Fibroblast of pulmonary artery (primary cell): ENCODE measurements around the gene WNT11.
A peak's percentile ranks its signal among the peaks of the same experiment; 100 is the strongest.

ENCODE experiments used
- DNase-seq: peaks from one replicate; pipeline ENCODE4 v3.0.0-alpha.2; 2010; ENCODE audit warnings: low read depth
- H3K4me3 ChIP-seq: replicated peaks from 2 replicates; pipeline ENCODE4 v1.5.1; 2011; ENCODE audit warnings: low read depth, mild to moderate bottlenecking, control low read depth, low read length, moderate library complexity
- CTCF ChIP-seq: IDR thresholded peaks from 2 replicates; pipeline ENCODE4 v1.5.1; 2011; ENCODE audit warnings: mild to moderate bottlenecking, control low read depth, low read length, inconsistent platforms; ENCODE audit errors: missing control alignments

WNT11 gene

DNA sequence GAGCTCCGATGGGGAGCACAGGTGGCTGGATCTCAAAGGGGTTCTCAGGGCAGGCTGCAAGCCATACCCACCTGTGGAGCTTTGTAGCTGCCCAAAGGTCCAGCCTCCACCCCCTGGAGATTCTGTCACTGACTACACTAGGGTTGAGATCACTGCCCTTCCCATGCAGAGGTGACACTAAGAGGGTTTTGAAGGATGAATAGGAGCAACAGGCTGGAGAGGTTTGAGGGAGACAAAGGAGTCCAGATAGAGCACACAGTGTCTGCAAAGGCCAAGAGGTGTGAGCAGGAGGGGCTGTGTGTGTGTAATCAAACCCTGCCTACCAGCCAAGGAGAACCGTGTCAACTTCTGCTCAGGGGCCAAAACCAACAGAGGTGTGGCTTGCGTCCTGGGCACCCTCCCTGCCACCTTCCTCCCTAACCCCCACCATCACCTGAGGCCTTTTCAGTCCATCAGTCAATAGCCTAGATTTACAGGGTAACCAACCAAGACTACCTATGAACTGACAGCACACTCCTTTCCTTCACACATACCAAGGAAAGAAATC, 43.0 kb upstream of the WNT11 start:
- TF ChIP-seq CTCF: no peak
- no peak overlapping the region for H3K4me3 ChIP-seq
- no peak for DNase-seq

DNA sequence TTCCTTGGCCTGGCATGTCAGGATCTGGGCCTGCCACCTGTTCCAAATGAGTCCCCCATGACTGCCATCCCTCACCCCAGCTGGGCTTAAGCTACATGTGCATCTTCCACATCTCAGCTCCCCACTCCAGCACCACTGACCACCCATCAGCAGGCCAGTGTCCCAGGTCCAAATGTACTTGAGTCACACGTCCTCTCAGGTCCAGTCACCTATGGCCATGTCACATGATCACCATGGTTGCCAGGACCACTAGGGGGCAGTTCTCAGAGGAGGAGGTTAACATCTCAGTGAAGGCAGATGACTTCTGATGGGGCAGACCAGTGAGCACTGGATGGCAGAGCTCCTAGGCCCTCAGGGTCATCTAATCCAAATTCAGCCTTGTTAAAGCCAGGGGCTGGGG, 41.9 kb upstream of the WNT11 start:
- no peak overlapping the region for H3K4me3 ChIP-seq
- TF ChIP-seq CTCF: peak; percentile 31
- peak; percentile 13 for DNase-seq

DNA sequence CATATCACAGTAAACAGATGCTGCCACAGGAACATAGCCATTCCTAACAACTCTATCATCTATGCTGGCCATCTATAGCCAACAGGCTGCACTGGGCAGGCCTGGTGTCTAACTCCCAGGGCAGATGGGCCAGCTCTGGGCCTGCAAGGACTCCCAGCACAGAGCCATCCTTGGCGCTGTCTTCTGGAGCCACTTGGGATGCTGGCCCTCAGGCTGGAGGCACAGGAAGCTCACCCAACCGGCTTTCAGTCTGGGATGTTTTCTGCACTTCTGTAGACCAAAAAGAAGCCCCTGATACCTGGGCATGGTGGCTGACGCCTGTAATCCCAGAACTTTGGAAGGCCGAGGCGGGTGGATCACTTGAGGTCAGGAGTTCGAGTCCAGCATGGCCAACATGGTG, 40.8 kb upstream of the WNT11 start:
- no peak overlapping the region for H3K4me3 ChIP-seq
- no peak for DNase-seq
- no peak for TF ChIP-seq CTCF

- DNase-seq: no peak
- no peak overlapping the region for H3K4me3 ChIP-seq
- TF ChIP-seq CTCF: no peak
These were observed 40.1 kb upstream of the WNT11 start for GRCh38 chr11:76246271-76246933.

DNA sequence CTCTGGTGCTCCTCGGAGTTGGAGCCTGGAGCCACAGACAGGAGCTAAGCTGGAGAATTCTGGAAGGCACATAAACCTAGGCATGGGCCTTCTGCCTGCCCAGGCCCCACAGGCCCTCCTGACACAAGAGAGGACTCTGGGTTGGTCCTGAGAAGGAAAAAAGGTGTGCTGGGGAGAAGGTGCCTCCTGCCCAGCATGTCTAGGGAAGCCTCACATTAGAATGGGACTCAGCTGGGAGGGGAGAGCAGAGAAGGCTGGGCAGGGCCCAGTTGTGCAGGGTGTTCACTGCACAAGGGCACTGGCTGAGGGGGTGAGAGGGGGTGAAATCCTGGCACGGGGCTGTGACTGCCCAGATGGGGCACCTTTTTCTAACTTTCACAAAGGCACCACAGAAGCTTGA, 39.4 kb upstream of the WNT11 start:
- TF ChIP-seq CTCF: no peak
- no peak for DNase-seq
- H3K4me3 ChIP-seq: no peak overlapping the region

DNA sequence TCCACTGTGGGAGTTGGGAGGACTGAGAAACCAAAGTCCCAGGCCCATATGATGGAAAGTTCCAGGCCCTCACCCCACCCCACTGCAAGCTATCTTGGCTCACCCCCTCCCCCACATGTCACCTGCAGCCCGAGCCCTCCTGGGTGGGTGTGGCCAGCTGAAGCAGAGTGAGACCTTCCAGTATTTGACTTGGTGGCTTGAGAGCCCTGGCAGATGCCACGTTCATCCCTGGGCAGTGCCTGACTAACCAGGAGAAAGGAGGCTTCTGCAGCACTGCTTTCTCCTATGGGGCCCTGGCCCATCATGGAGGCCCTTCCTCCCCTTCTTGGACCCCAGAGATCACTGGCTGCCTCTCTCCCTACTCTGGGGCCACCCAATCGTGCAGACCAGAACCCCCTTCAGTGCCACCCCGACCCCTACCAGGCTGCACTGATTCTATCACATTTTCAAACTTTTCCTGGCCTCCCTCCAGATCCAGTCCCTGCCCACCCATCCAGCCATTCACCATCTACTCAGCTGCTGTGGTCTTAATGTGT, 38.1 kb upstream of the WNT11 start:
- no peak for DNase-seq
- no peak overlapping the region for H3K4me3 ChIP-seq
- TF ChIP-seq CTCF: no peak

DNA sequence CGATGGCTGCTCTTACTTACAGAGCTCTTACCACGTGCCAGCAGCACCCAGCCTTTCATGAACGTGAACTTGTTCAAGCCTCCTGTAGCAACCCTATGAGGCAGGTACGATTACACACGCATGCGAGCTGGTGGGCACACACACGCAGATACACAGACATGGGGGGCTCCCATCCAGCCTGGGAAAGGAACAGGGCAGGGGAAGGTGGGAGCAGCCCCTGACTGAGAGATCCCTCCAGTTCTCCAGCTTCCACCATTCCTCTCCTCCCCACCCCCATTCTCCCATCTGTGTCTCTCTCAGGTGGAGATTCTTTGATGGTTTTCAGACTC, 37.6 kb upstream of the WNT11 start:
- no peak for TF ChIP-seq CTCF
- DNase-seq: no peak
- no peak overlapping the region for H3K4me3 ChIP-seq
